ENCODE data around the gene GPRIN3.
"Not testable (repeated sequence)": the region's sequence is repeated elsewhere in the genome, so short reads cannot be mapped to it uniquely, and the experiment has no call there.

GPRIN3 gene

GRCh38 chr4:89316931-89317366 lies 9.3 kb upstream of the GPRIN3 start:
- in situ Hi-C loops (cut with HindIII; ENCODE audit: low pct_ligation_motif_present, low pct_unique_long_range_greater_than_20kb, low sequenced_read_pairs) = no loop called here
- DNase-seq = no peak

DNA sequence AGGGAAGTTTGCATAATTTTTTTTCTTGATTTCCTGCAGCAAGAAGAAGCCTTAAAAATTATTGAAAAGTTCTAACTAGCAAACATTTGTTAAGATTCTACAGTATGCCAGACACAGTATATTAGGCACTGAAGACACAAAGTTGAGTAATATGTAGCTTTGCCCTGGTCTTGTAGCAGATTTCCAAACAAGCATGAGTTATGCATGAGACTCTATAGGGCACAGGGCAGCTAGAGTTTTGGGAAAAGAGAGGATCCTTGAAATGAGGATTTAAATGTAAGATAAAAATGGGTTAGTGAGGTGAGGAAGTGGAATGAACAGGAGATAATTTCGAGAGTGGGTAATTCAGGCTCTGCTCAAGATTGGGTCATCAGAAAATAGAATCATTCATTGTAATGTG lies 8.6 kb upstream of the GPRIN3 start:
- in situ Hi-C loops (cut with HindIII; ENCODE audit: low pct_ligation_motif_present, low pct_unique_long_range_greater_than_20kb, low sequenced_read_pairs) = no loop called here
- DNase-seq = no peak

- no peak for DNase-seq
- in situ Hi-C loops (cut with HindIII; ENCODE audit: low pct_ligation_motif_present, low pct_unique_long_range_greater_than_20kb, low sequenced_read_pairs) = no loop called here
These were observed 6.7 kb upstream of the GPRIN3 start for GRCh38 chr4:89314291-89314690.

DNA sequence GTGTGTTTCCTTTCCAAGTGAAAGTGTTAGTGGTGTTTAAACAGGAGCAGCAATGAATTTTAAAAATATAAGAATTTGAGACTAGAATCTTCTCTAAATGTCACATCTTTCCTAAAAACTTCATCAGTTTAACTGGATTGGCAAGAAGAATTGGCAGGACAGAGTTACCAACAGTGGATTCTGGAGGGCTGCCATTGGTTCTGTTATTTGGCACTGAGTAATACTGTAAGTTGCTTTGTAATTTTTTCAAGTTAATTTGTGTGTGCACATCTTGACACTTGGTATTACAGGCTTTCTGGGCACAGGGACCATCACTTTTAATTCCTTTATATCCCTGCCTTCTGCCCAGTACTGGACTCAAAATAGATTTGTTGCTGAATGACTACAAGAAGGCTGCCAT lies 4.5 kb upstream of the GPRIN3 start:
- DNase-seq = no peak
- in situ Hi-C loops (cut with HindIII; ENCODE audit: low pct_ligation_motif_present, low pct_unique_long_range_greater_than_20kb, low sequenced_read_pairs) = no loop called here

DNA sequence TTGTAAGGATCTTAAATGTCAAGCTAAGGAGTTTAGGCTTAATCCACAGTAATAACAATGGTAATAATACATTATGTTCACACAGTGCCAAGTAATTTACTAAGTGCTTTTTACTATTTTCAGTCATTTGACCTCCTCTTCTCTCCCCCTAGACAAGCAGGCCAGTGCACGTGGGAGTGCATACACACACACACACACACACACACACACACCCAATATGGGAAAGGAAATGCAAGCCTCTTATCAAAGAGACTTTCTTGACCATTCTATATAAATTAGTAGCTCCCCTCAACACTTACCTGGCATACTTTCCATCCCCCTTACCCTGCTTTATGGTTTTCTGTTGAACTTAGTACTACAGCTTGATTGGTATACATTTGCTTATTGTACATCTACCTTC lies 3.8 kb upstream of the GPRIN3 start:
- in situ Hi-C loops (cut with HindIII; ENCODE audit: low pct_ligation_motif_present, low pct_unique_long_range_greater_than_20kb, low sequenced_read_pairs) = no loop called here
- no peak for DNase-seq

- DNase-seq; in situ Hi-C loops (cut with HindIII; ENCODE audit: low pct_ligation_motif_present, low pct_unique_long_range_greater_than_20kb, low sequenced_read_pairs): not testable (repeated sequence)
These were observed 1.6 kb upstream of the GPRIN3 start for GRCh38 chr4:89309154-89309553.

- no peak for DNase-seq
- in situ Hi-C loops (cut with HindIII; ENCODE audit: low pct_ligation_motif_present, low pct_unique_long_range_greater_than_20kb, low sequenced_read_pairs) = no loop called here
These were observed 531 bp upstream of the GPRIN3 start for GRCh38 chr4:89308161-89308500.

GRCh38 chr4:89307178-89307445 lies 488 bp downstream of the GPRIN3 start:
- no peak for DNase-seq
- in situ Hi-C loops (cut with HindIII; ENCODE audit: low pct_ligation_motif_present, low pct_unique_long_range_greater_than_20kb, low sequenced_read_pairs) = no loop called here

- no peak for DNase-seq
- in situ Hi-C loops (cut with HindIII; ENCODE audit: low pct_ligation_motif_present, low pct_unique_long_range_greater_than_20kb, low sequenced_read_pairs) = no loop called here
These were observed 968 bp downstream of the GPRIN3 start for GRCh38 chr4:89306486-89307177.

DNA sequence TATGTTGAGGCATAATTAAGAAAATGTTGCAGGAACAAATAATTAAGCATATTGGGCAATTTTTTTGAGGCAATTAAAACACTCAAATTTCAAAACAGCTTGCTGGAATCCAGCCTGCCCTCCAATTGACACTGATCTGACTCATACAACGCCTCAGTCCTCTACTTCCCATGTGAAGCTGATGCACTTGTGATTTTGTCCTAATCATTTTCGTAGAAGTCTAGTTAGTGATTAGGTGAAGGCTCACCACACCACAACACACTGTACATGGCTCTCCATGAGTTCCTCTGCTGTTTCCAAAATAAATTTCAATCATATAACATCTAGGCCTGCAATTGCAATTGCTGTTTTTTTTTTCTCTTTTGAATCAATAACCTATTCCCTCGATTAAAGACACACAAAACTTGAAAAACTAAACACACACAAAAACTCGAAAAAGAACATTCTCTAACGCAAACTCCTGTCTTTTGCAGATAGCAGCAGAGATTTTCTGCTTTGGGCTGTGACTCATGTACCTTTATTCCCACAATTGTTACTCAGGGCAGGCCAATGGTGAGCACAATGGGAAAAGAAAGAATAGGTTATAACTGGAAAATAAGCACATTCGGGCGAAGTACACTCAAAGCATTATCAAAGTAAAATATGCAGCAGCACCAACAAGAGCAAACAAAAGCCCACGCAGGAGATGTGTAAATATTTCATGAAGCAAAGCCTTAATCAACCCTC lies 1.7 kb downstream of the GPRIN3 start:
- peak; percentile 4 for DNase-seq

DNA sequence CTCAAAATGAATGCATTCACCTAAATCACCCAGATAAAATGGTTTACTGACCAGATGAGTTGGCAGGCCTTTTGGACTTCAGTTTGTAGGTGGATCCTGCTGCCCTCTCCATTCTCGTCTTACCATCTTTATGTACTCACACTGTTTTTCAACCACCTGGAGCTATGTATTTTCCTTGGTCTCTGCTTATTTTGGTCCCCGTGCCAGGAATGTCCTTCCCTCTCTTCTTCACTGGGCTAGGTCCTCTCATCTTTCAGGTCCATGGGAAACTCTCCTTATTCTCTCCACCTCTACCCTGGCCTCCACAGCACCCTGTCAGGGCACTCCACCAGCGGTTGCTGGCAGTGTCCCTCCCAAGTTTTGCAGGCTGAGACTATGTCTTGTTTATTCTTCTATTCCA lies 2.6 kb downstream of the GPRIN3 start:
- in situ Hi-C loops (cut with HindIII; ENCODE audit: low pct_ligation_motif_present, low pct_unique_long_range_greater_than_20kb, low sequenced_read_pairs) = no loop called here
- no peak for DNase-seq

More for the DNA sequence above, 1.7 kb downstream of the GPRIN3 start:
- in situ Hi-C loops (cut with HindIII; ENCODE audit: low pct_ligation_motif_present, low pct_unique_long_range_greater_than_20kb, low sequenced_read_pairs) = no loop called here

- no peak for DNase-seq
- in situ Hi-C loops (cut with HindIII; ENCODE audit: low pct_ligation_motif_present, low pct_unique_long_range_greater_than_20kb, low sequenced_read_pairs) = no loop called here
These were observed 3.7 kb downstream of the GPRIN3 start for GRCh38 chr4:89303814-89304388.

DNA sequence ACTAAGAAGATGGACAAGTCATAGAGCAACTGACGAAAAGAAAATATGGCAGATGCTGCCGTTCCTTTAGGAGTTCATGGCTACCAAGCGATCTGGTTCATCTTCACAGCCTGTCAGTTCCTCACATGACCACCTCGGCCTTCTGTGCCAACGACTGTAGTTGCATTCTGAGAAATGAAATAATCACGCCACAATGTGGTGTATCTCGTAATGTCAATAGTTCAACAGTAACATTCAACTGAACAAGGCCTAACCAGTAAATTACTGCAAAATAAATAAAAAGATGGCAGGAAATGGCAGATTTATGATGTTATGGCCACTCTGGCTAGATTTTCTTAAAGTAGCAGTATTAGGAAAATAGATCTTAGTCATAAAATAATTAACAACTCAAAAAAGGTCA lies 4.4 kb downstream of the GPRIN3 start:
- DNase-seq = no peak
- in situ Hi-C loops (cut with HindIII; ENCODE audit: low pct_ligation_motif_present, low pct_unique_long_range_greater_than_20kb, low sequenced_read_pairs) = no loop called here

GRCh38 chr4:89301902-89302301 lies 5.7 kb downstream of the GPRIN3 start:
- in situ Hi-C loops (cut with HindIII; ENCODE audit: low pct_ligation_motif_present, low pct_unique_long_range_greater_than_20kb, low sequenced_read_pairs) = no loop called here

GRCh38 chr4:89301003-89301402 lies 6.6 kb downstream of the GPRIN3 start:
- in situ Hi-C loops (cut with HindIII; ENCODE audit: low pct_ligation_motif_present, low pct_unique_long_range_greater_than_20kb, low sequenced_read_pairs) = no loop called here
- no peak for DNase-seq

More at GRCh38 chr4:89301902-89302301, 5.7 kb downstream of the GPRIN3 start:
- no peak for DNase-seq

DNA sequence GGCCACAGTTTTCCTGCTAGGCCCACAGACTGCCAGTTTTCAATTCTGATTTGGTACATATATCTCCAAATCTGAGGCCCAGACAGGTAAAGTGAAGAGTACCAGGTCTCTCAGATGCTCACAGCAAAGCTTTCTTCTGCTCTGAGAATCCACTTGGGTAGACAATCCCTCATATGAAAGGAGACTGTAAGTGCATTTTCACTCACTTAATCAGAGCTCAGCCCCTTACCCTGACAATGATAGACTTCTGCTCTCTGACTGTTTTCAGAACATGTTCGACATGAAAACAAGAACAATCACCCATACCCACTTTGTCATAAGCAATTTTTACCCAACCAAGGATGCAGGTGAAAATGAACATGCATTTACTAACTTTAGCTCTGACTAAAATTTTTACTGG lies 7.1 kb downstream of the GPRIN3 start:
- in situ Hi-C loops (cut with HindIII; ENCODE audit: low pct_ligation_motif_present, low pct_unique_long_range_greater_than_20kb, low sequenced_read_pairs) = no loop called here
- DNase-seq = no peak

GRCh38 chr4:89300060-89300459 lies 7.5 kb downstream of the GPRIN3 start:
- in situ Hi-C loops (cut with HindIII; ENCODE audit: low pct_ligation_motif_present, low pct_unique_long_range_greater_than_20kb, low sequenced_read_pairs) = no loop called here
- DNase-seq = no peak

GRCh38 chr4:89299153-89299791 lies 8.3 kb downstream of the GPRIN3 start:
- peak; percentile 28 for DNase-seq
- in situ Hi-C loops (cut with HindIII; ENCODE audit: low pct_ligation_motif_present, low pct_unique_long_range_greater_than_20kb, low sequenced_read_pairs) = no loop called here

GRCh38 chr4:89298788-89299152 lies 8.8 kb downstream of the GPRIN3 start:
- in situ Hi-C loops (cut with HindIII; ENCODE audit: low pct_ligation_motif_present, low pct_unique_long_range_greater_than_20kb, low sequenced_read_pairs) = no loop called here
- peak; percentile 35 for DNase-seq

GRCh38 chr4:89298155-89298554 lies 9.4 kb downstream of the GPRIN3 start:
- no peak for DNase-seq
- in situ Hi-C loops (cut with HindIII; ENCODE audit: low pct_ligation_motif_present, low pct_unique_long_range_greater_than_20kb, low sequenced_read_pairs) = no loop called here

Data from ACHN (cell line).